ENCODE results near the gene CHRND. TPM values are rescaled to one million over a fixed set of nuclear protein-coding genes. Genes with fewer than 3 reads are reported as not detected.

The CHRND gene
- total RNA-seq, 4 donors from 2014 or later, result not detected

GRCh38 chr2:232571026-232571474 lies 45.1 kb downstream of the CHRND start:
- DNase-seq (ENCODE audit: low spot score) (no peak), ATAC-seq (ENCODE audit: low FRiP score) (peak; percentile 44)
- TF ChIP-seq, protein P1, sequence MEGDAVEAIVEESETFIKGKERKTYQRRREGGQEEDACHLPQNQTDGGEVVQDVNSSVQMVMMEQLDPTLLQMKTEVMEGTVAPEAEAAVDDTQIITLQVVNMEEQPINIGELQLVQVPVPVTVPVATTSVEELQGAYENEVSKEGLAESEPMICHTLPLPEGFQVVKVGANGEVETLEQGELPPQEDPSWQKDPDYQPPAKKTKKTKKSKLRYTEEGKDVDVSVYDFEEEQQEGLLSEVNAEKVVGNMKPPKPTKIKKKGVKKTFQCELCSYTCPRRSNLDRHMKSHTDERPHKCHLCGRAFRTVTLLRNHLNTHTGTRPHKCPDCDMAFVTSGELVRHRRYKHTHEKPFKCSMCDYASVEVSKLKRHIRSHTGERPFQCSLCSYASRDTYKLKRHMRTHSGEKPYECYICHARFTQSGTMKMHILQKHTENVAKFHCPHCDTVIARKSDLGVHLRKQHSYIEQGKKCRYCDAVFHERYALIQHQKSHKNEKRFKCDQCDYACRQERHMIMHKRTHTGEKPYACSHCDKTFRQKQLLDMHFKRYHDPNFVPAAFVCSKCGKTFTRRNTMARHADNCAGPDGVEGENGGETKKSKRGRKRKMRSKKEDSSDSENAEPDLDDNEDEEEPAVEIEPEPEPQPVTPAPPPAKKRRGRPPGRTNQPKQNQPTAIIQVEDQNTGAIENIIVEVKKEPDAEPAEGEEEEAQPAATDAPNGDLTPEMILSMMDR (IDR thresholded peaks at IDR 0.05), result no peak

DNA sequence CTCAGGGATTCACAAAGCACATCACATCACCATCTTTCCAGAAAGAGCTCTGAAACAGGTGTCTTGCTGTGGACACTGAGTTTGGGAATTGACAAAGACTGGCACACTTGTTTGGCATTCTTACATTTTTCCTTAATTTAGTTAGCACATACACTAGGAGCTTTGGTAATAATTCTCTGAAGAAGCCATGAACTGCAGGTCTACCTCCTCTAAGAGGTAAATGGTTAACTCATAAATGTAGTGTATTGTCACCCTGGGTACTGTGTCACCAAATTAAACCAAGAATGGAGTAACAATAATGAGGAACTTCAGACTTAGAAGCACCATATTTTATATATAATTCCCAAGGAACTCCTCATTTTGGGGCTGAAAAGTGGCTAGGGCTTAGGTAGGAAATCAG lies 47.1 kb downstream of the CHRND start:
- ATAC-seq (ENCODE audit: low FRiP score) (no peak), DNase-seq (ENCODE audit: low spot score) (no peak)
- TF ChIP-seq, protein P1 (IDR thresholded peaks at IDR 0.05), result no peak

- DNase-seq (ENCODE audit: low spot score) (no peak), ATAC-seq (ENCODE audit: low FRiP score) (no peak)
- TF ChIP-seq, protein P1 (IDR thresholded peaks at IDR 0.05), result no peak
Observed at GRCh38 chr2:232573771-232574435, 47.9 kb downstream of the CHRND start.

- TF ChIP-seq, protein P1 (IDR thresholded peaks at IDR 0.05), result no peak
- DNase-seq (ENCODE audit: low spot score) (no peak), ATAC-seq (ENCODE audit: low FRiP score) (no peak)
Observed at GRCh38 chr2:232574674-232575403, 48.9 kb downstream of the CHRND start.

DNA sequence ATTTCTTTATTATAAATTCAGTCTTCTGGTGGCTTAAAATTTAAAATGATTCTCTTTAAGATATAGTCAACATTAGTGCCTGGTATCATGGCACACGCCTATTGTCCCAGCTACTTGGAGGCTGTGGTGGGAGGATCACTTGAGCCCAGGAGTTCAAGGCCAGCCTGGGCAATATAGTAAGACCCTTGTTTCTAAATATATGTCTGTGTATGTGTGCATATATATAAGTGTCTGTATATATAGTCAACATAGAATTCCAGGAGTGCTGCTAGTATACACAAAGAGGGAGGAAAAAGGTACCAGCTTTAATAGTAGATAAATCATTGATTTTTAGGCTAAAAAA lies 49.4 kb downstream of the CHRND start:
- ATAC-seq (ENCODE audit: low FRiP score) (no peak), DNase-seq (ENCODE audit: low spot score) (no peak)
- TF ChIP-seq, protein P1 (IDR thresholded peaks at IDR 0.05), result no peak

- TF ChIP-seq, protein P1 (IDR thresholded peaks at IDR 0.05), result no peak
- DNase-seq (ENCODE audit: low spot score) (no peak), ATAC-seq (ENCODE audit: low FRiP score) (peak; percentile 41)
Observed at GRCh38 chr2:232576995-232577394, 51.0 kb downstream of the CHRND start.

DNA sequence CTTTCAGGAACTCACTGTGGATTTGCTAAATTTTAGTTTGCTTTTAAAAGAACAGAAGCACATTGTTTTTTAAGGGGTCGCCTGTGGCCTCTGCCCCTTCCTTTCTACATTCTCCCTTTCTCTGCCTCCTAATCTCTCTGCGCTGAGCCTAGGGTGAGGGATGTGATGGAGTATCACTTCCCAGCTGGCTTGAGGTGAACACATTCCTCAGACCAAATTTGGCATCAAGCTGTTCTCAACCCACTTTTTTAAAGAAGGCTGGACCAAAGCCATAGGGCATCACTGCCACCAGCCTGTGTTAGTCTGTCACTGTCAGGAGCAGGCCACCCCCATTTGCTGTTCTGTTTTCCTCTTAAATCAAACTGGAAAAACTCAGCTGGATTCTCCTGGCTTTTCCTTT lies 51.9 kb downstream of the CHRND start:
- ATAC-seq (ENCODE audit: low FRiP score) (no peak), DNase-seq (ENCODE audit: low spot score) (no peak)
- TF ChIP-seq, protein P1 (IDR thresholded peaks at IDR 0.05), result no peak

Data from omental fat pad (tissue), 4 donors.